Left ventricle myocardium inferior (tissue), 1 donor: ENCODE measurements around the gene ISCA2. TPM values are rescaled to one million over a fixed set of nuclear protein-coding genes. Genes with fewer than 3 reads are reported as not detected.

Experiments
- DNase-seq: peaks from one replicate; pipeline ENCODE4 v3.0.0-alpha.2; 2020
- H3K27ac ChIP-seq: fragments of 200-600 bp; replicated peaks from 2 replicates; pipeline ENCODE4 v1.8.0; 2021
- H3K27me3 ChIP-seq: fragments of 200-600 bp; 2 replicates; pipeline ENCODE4 v1.8.0; 2021; ENCODE audit warnings: low read depth
- H3K36me3 ChIP-seq: fragments of 200-600 bp; 2 replicates; pipeline ENCODE4 v1.8.0; 2021
- H3K4me1 ChIP-seq: fragments of 200-600 bp; 2 replicates; pipeline ENCODE4 v1.8.0; 2021
- H3K4me3 ChIP-seq: fragments of 200-600 bp; 2 replicates; pipeline ENCODE4 v1.8.0; 2021; ENCODE audit warnings: mild to moderate bottlenecking, moderate library complexity
- H3K9me3 ChIP-seq: fragments of 200-600 bp; replicated peaks from 2 replicates; pipeline ENCODE4 v1.8.0; 2021
- intact Hi-C: fragments of 100-400 bp; cut with micrococcal nuclease; formaldehyde crosslinking; loops from one replicate; pipeline ENCODE4 v1.11.0; 2022
- total RNA-seq: library from RNA; stranded (reverse); fragmentation: NEBNext Ultra II Directional; extraction: Animal tissue kit (Norgen Biotek cat#: 25700); gene quantifications from one replicate; pipeline ENCODE4 v1.2.1, GENCODE V29; 2021
- TF ChIP-seq, protein P1 (sequence below): fragments of 200-600 bp; IDR thresholded peaks from 2 replicates; pipeline ENCODE4 v1.8.0; 2021; ENCODE audit warnings: antibody characterized with exemption, mild to moderate bottlenecking, borderline replicate concordance
- donor health status: DM: no; HTN: yes; CAD: no; lungs with severe emphysema.

The ISCA2 gene
- total RNA-seq, 1 donor from 2014 or later, result 45.8 TPM

GRCh38 chr14:74475678-74476077 lies 17.9 kb upstream of the ISCA2 start:
- Histone ChIP-seq H3K4me3 (no peak overlapping the region), H3K27ac (peak overlapping the region; percentile 13), H3K4me1 (peaks cover 18% of the 10 kb centered on the region), H3K36me3 (peaks cover 46% of the 10 kb centered on the region), H3K9me3 (no peaks in the 10 kb centered on the region), H3K27me3 (no peaks in the 10 kb centered on the region)
- TF ChIP-seq, protein P1, sequence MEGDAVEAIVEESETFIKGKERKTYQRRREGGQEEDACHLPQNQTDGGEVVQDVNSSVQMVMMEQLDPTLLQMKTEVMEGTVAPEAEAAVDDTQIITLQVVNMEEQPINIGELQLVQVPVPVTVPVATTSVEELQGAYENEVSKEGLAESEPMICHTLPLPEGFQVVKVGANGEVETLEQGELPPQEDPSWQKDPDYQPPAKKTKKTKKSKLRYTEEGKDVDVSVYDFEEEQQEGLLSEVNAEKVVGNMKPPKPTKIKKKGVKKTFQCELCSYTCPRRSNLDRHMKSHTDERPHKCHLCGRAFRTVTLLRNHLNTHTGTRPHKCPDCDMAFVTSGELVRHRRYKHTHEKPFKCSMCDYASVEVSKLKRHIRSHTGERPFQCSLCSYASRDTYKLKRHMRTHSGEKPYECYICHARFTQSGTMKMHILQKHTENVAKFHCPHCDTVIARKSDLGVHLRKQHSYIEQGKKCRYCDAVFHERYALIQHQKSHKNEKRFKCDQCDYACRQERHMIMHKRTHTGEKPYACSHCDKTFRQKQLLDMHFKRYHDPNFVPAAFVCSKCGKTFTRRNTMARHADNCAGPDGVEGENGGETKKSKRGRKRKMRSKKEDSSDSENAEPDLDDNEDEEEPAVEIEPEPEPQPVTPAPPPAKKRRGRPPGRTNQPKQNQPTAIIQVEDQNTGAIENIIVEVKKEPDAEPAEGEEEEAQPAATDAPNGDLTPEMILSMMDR, result no peak
- DNase-seq, result no peak
- intact Hi-C loops, result loop anchor here (5.0 kb wide), 1 partner anchor 113 kb away; no protein-coding TSS in a partner anchor

DNA sequence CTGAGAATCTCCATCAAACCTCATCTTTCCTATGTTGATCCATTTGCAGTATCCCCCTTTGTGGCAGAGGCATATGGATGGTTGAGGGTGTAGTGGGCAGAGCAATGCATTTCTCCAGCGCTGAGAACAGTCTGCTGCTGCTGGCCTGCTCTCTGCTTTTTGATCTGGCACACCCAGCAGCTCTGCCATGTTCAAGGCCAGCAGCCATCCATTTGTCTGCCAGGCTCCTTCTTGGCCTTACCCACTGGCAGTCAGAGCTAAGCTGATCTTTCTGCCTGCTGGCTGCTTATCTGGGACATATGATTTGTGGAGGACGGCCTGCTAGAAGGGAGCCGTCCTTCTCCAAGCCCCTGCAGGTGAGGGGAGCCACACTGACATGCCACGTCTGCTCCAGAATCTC lies 17.5 kb upstream of the ISCA2 start:
- DNase-seq, result no peak
- Histone ChIP-seq H3K27me3 (no peaks in the 10 kb centered on the region), H3K9me3 (no peaks in the 10 kb centered on the region), H3K27ac (peak overlapping the region; percentile 13), H3K4me3 (no peak overlapping the region), H3K36me3 (peaks cover 50% of the 10 kb centered on the region), H3K4me1 (peaks cover 14% of the 10 kb centered on the region)
- TF ChIP-seq, protein P1, result no peak
- intact Hi-C loops, result loop anchor here (5.0 kb wide), 1 partner anchor 114 kb away; no protein-coding TSS in a partner anchor

- TF ChIP-seq, protein P1, result no peak
- H3K36me3 ChIP-seq, result peaks cover 55% of the 10 kb centered on the region
- H3K9me3 ChIP-seq, result no peaks in the 10 kb centered on the region
- intact Hi-C loops, result loop anchor here (5.0 kb wide), 1 partner anchor 114 kb away; no protein-coding TSS in a partner anchor
- H3K27ac ChIP-seq, result peak overlapping the region; percentile 13
- no peaks in the 10 kb centered on the region for H3K27me3 ChIP-seq
- no peak overlapping the region for H3K4me3 ChIP-seq
- DNase-seq, result no peak
- H3K4me1 ChIP-seq, result peaks cover 13% of the 10 kb centered on the region
Measured at GRCh38 chr14:74476607-74477006, 17.0 kb upstream of the ISCA2 start.

- Histone ChIP-seq H3K4me3 (no peak overlapping the region), H3K9me3 (no peaks in the 10 kb centered on the region), H3K36me3 (peaks cover 63% of the 10 kb centered on the region), H3K27ac (no peak overlapping the region), H3K27me3 (no peaks in the 10 kb centered on the region), H3K4me1 (peaks cover 13% of the 10 kb centered on the region)
- intact Hi-C loops, result loop anchor here (5.0 kb wide), 1 partner anchor 117 kb away; no protein-coding TSS in a partner anchor
- TF ChIP-seq, protein P1, result peak; percentile 73
- DNase-seq, result no peak
Measured at GRCh38 chr14:74478996-74479635, 14.4 kb upstream of the ISCA2 start.

DNA sequence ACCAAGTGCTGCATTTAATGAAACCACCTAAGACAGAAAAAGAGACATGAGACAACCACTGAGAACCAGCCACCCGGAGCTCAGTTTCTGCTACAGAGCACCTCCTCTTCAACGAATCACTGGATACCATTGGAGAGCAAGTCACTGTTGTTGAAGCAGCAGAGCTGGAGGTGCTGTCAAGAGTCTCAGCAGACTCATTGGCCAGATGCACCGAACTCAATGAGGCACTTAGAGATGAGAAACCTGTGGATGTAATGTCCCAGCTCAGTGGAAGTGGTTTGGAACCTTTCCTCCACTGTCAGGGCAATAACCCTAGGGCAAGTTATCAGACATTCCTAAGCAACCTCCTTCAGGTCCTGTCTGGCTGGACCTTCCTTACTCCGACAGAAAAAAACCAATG lies 13.5 kb upstream of the ISCA2 start:
- Histone ChIP-seq H3K36me3 (peaks cover 66% of the 10 kb centered on the region), H3K27ac (no peak overlapping the region), H3K27me3 (no peaks in the 10 kb centered on the region), H3K4me1 (peaks cover 19% of the 10 kb centered on the region), H3K4me3 (no peak overlapping the region), H3K9me3 (no peaks in the 10 kb centered on the region)
- TF ChIP-seq, protein P1, result no peak
- no peak for DNase-seq
- intact Hi-C loops, result no loop called here
